Measurements from ENCODE around the gene YBX3. TPM values are rescaled to one million over a fixed set of nuclear protein-coding genes. Genes with fewer than 3 reads are reported as not detected.

Gene YBX3
- total RNA-seq: 1,000 to 10,000 TPM in 2 of 9 donors, 100 to 1,000 TPM in 7; 399 to 2,225 (median 790) TPM
- 1,000 to 10,000 TPM in 1 of 2 donors, 100 to 1,000 TPM in 1; 429 to 1,753 TPM for polyA plus RNA-seq
- long read RNA-seq, donor 1, transcript YBX3-206 (4 exons, 840 nt): minor isoform, 5 of 2,392 reads
- long read RNA-seq, donor 1, transcript YBX3-201 (10 exons, 1,796 nt): minor isoform, 942 of 2,392 reads
- long read RNA-seq, donor 1, transcript YBX3-202 (9 exons, 1,708 nt): major isoform, 1,204 of 2,392 reads
- long read RNA-seq, donor 1, partial matches to known transcripts: 29 of 2,392 reads
- long read RNA-seq, donor 1, other reads (novel, unspliced or antisense): 212 of 2,392 reads
- long read RNA-seq, donor 2, transcript YBX3-202 (9 exons, 1,708 nt): major isoform, 54 of 178 reads
- long read RNA-seq, donor 2, transcript YBX3-201 (10 exons, 1,796 nt): minor isoform, 51 of 178 reads
- long read RNA-seq, donor 2, transcript YBX3-206 (4 exons, 840 nt): minor isoform, 6 of 178 reads
- long read RNA-seq, donor 2, partial matches to known transcripts: 41 of 178 reads
- long read RNA-seq, donor 2, other reads (novel, unspliced or antisense): 25 of 178 reads
- long read RNA-seq, donor 3, transcript YBX3-202 (9 exons, 1,708 nt): major isoform, 1,112 of 2,279 reads
- long read RNA-seq, donor 3, transcript YBX3-201 (10 exons, 1,796 nt): minor isoform, 956 of 2,279 reads
- long read RNA-seq, donor 3, transcript YBX3-206 (4 exons, 840 nt): minor isoform, 5 of 2,279 reads
- long read RNA-seq, donor 3, partial matches to known transcripts: 20 of 2,279 reads
- long read RNA-seq, donor 3, other reads (novel, unspliced or antisense): 186 of 2,279 reads

GRCh38 chr12:10722905-10723746 is at the start of gene YBX3:
Gene YBX3, minus strand, starts transcription at chr12:10723323. Its CDS starts 212 bp downstream, at chr12:10723111.
- Histone ChIP-seq H3K4me1 (peaks cover 13 to 47% (median 39%) of the 10 kb centered on the region in 12 donors), H3K36me3 (peaks cover 0 to 4% (median 0%) of the 10 kb centered on the region in 9 donors), H3K9me3 (no peaks in the 10 kb centered on the region), H3K4me3 (peak within 1 kb of the TSS; percentile 77 to 100 (median 92)), H3K27me3 (peaks cover 0 to 5% (median 0%) of the 10 kb centered on the region in 9 donors), H3K27ac (peak within 1 kb of the TSS; percentile 92 to 100 (median 98))
- intact Hi-C loops (cut with DNase I): loop anchor here in 9 of 10 donors (2.0 to 10.0 kb wide), 10 partner anchors 26 to 518 kb away; partner anchors contain the start of genes MAGOHB (in 6 of the 9) and GABARAPL1 (in 5 of the 9)
- DNase-seq (peak; percentile 90 to 93 (median 91)), ATAC-seq (peak; percentile 62 to 86 (median 78))
- TF ChIP-seq, protein P1, sequence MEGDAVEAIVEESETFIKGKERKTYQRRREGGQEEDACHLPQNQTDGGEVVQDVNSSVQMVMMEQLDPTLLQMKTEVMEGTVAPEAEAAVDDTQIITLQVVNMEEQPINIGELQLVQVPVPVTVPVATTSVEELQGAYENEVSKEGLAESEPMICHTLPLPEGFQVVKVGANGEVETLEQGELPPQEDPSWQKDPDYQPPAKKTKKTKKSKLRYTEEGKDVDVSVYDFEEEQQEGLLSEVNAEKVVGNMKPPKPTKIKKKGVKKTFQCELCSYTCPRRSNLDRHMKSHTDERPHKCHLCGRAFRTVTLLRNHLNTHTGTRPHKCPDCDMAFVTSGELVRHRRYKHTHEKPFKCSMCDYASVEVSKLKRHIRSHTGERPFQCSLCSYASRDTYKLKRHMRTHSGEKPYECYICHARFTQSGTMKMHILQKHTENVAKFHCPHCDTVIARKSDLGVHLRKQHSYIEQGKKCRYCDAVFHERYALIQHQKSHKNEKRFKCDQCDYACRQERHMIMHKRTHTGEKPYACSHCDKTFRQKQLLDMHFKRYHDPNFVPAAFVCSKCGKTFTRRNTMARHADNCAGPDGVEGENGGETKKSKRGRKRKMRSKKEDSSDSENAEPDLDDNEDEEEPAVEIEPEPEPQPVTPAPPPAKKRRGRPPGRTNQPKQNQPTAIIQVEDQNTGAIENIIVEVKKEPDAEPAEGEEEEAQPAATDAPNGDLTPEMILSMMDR (IDR thresholded peaks at IDR 0.05): peak in 1 of 12 donors; percentile 6
- peak in 1 of 2 donors; percentile 93 for TF ChIP-seq POLR2A (IDR thresholded peaks at IDR 0.05)
- 0% methylated on average over 11 to 95 of the region's 95 CpGs for whole genome bisulfite sequencing, 4 donors

- intact Hi-C loops (cut with DNase I): loop anchor here in 9 of 10 donors (1.0 to 5.0 kb wide), 6 partner anchors 426 to 716 kb away; no protein-coding TSS in a partner anchor
- DNase-seq: no peak
- 0 to 3% (median 2%) methylated on average over 1 of the region's 1 CpG for WGBS, 4 donors
- no peak for ATAC-seq
- H3K4me3 ChIP-seq: no peak overlapping the region
- peaks cover 0 to 46% (median 13%) of the 10 kb centered on the region in 9 donors for H3K27me3 ChIP-seq
- H3K9me3 ChIP-seq: no peaks in the 10 kb centered on the region
- H3K36me3 ChIP-seq: no peaks in the 10 kb centered on the region
- no peaks in the 10 kb centered on the region for H3K4me1 ChIP-seq
- TF ChIP-seq, protein P1 (IDR thresholded peaks at IDR 0.05): peak; percentile 53 to 87 (median 72)
- no peak for TF ChIP-seq POLR2A (IDR thresholded peaks at IDR 0.05)
- no peak overlapping the region for H3K27ac ChIP-seq
Measured at GRCh38 chr12:10771132-10771733, 48.1 kb upstream of the YBX3 start.

DNA sequence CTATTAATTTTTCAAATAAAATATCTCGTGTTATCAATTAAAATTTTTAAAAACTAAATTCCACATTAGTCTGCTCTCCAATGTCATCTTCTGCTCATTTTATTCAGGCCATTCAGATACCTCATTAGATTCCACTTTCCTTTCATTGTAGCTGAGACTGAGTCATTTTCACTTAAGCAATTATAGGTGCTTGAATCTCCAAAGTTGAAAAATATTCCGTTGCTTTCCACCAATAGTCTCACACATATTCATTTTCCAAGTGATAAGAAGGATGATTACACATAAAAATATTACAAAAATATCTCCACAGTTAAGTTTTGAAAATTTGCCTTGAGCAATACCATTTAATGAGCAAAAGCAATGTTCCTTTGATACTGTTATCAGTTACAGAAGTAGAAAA is 36.5 kb upstream of the YBX3 start:
- intact Hi-C loops (cut with DNase I): no loop called here
- no peaks in the 10 kb centered on the region for H3K36me3 ChIP-seq
- H3K4me1 ChIP-seq: no peaks in the 10 kb centered on the region
- peaks cover 0 to 21% (median 11%) of the 10 kb centered on the region in 12 donors for H3K9me3 ChIP-seq
- H3K27ac ChIP-seq: no peak overlapping the region
- ATAC-seq (no peak), DNase-seq (no peak)
- 15 to 35% (median 24%) methylated on average over 2 of the region's 2 CpGs for WGBS, 4 donors
- H3K27me3 ChIP-seq: peaks cover 0 to 20% (median 0%) of the 10 kb centered on the region in 9 donors
- H3K4me3 ChIP-seq: no peak overlapping the region
- TF ChIP-seq, protein P1 (IDR thresholded peaks at IDR 0.05): no peak
- TF ChIP-seq POLR2A (IDR thresholded peaks at IDR 0.05): no peak

All from heart left ventricle (tissue), 16 donors.